HepG2 (cell line): ENCODE data around the gene MPO. TPM values are rescaled to one million over a fixed set of nuclear protein-coding genes. Genes with fewer than 3 reads are reported as not detected.
A peak's percentile ranks its signal among the peaks of the same experiment; 100 is the strongest.

Experiments
- HNF4A ChIP-seq: sonication (generic); formaldehyde crosslinking; IDR thresholded peaks from 2 replicates; pipeline ENCODE4 v1.4.0; 2020; ENCODE audit warnings: missing genetic modification reagents
- MIER2 ChIP-seq: IDR thresholded peaks from 2 replicates; pipeline ENCODE4 v1.6.1; 2016; ENCODE audit warnings: missing biosample characterization, missing genetic modification reagents
- NCOA1 ChIP-seq: sonication (generic); formaldehyde crosslinking; IDR thresholded peaks from 2 replicates; pipeline ENCODE4 v1.9.0; 2021; ENCODE audit warnings: missing genetic modification reagents
- TRIM24 ChIP-seq: sonication (generic); formaldehyde crosslinking; IDR thresholded peaks from 2 replicates; pipeline ENCODE4 v1.8.0; 2022; ENCODE audit warnings: mild to moderate bottlenecking, missing genetic modification reagents
- ZNF775 ChIP-seq: sonication (generic); formaldehyde crosslinking; IDR thresholded peaks from 2 replicates; pipeline ENCODE4 v1.4.0; 2020; ENCODE audit warnings: missing genetic modification reagents, mild to moderate bottlenecking, moderate library complexity, borderline replicate concordance
- polyA plus RNA-seq, 8 experiments: library from polyadenylated mRNA; depleted of rRNA in 3 of 8; stranded (reverse) in 7 of 8; unstranded in 1 of 8; fragments of >200 nt; fragmentation: Illumina TruSeq in 4 of 8; extraction: Trizol in 4 of 8; gene quantifications; 2 replicates each; pipeline versions ENCODE4 v1.2.1 to v1.2.3, GENCODE V29; 2011 to 2016; ENCODE audit warnings: low read depth in 4 of 8, missing spikeins in 1 of 8, mixed read lengths in 1 of 8; ENCODE audit not compliant: insufficient read depth in 1 of 8
- total RNA-seq, 5 experiments: library from RNA; depleted of rRNA; stranded (reverse); fragments of >200 nt; fragmentation: Illumina TruSeq; extraction: Trizol; gene quantifications; 2 replicates each; pipeline ENCODE4 v1.2.3, GENCODE V29; 2016; ENCODE audit warnings: low read depth in 1 of 5
- TF ChIP-seq, protein P1 (sequence below): sonication (generic); formaldehyde crosslinking; IDR thresholded peaks from 2 replicates; pipeline ENCODE4 v1.4.0; 2020; ENCODE audit warnings: missing genetic modification reagents
- TF ChIP-seq, protein P2 (sequence below): sonication (generic); formaldehyde crosslinking; IDR thresholded peaks from 2 replicates; pipeline ENCODE4 v1.4.0; 2020; ENCODE audit warnings: missing genetic modification reagents
- TF ChIP-seq, protein P3 (sequence below): sonication (generic); formaldehyde crosslinking; IDR thresholded peaks from 2 replicates; pipeline ENCODE4 v1.9.0; 2021; ENCODE audit warnings: missing genetic modification reagents, borderline replicate concordance
- TF ChIP-seq, protein P4 (sequence below): sonication (generic); formaldehyde crosslinking; conservative IDR thresholded peaks from 2 replicates; pipeline ENCODE4 v1.8.0; 2022; ENCODE audit warnings: mild to moderate bottlenecking, moderate library complexity, missing genetic modification reagents

The MPO gene
- total and polyA plus RNA-seq, 2 of the 13 experiments (the other 11 are each of a cell fraction or from before 2014, with no cell fraction given), result not detected

DNA sequence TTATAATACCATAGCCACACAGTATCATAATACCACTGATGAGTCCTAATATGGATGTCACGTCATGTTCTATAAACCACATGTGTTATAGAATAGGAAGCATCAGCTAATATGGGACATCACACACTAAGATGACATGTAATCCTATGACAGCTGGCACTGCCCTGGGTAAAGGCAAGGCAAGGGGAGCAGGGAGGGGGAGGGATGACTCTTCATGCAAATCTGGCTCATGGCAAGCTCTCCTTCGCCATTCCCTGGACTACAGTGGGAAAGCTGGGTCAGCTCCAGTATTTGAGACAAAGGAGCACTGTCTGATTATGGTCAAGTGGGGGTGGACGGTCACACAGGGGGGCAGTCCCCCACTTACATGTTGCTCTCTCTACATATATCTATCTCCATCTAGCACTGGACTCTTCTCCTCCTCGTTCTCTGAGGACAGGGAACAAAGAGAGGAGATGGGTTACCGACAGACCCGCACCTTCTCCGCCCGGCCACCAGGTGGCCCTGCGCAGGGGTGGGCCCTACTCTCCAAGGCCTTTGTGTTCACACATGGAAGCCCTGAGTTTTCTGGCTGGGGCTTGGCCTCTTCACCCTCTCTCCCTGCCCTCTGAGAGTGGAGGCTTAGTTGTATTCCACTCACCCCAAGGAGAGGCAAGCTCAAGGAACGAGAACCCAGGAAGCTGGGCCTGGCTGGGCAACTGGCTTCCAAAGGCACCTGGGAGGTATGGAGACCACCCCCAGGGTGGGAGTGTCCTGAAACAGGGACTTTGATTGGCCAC is 23.4 kb upstream of the MPO start (continued):
- TF ChIP-seq, protein P1, sequence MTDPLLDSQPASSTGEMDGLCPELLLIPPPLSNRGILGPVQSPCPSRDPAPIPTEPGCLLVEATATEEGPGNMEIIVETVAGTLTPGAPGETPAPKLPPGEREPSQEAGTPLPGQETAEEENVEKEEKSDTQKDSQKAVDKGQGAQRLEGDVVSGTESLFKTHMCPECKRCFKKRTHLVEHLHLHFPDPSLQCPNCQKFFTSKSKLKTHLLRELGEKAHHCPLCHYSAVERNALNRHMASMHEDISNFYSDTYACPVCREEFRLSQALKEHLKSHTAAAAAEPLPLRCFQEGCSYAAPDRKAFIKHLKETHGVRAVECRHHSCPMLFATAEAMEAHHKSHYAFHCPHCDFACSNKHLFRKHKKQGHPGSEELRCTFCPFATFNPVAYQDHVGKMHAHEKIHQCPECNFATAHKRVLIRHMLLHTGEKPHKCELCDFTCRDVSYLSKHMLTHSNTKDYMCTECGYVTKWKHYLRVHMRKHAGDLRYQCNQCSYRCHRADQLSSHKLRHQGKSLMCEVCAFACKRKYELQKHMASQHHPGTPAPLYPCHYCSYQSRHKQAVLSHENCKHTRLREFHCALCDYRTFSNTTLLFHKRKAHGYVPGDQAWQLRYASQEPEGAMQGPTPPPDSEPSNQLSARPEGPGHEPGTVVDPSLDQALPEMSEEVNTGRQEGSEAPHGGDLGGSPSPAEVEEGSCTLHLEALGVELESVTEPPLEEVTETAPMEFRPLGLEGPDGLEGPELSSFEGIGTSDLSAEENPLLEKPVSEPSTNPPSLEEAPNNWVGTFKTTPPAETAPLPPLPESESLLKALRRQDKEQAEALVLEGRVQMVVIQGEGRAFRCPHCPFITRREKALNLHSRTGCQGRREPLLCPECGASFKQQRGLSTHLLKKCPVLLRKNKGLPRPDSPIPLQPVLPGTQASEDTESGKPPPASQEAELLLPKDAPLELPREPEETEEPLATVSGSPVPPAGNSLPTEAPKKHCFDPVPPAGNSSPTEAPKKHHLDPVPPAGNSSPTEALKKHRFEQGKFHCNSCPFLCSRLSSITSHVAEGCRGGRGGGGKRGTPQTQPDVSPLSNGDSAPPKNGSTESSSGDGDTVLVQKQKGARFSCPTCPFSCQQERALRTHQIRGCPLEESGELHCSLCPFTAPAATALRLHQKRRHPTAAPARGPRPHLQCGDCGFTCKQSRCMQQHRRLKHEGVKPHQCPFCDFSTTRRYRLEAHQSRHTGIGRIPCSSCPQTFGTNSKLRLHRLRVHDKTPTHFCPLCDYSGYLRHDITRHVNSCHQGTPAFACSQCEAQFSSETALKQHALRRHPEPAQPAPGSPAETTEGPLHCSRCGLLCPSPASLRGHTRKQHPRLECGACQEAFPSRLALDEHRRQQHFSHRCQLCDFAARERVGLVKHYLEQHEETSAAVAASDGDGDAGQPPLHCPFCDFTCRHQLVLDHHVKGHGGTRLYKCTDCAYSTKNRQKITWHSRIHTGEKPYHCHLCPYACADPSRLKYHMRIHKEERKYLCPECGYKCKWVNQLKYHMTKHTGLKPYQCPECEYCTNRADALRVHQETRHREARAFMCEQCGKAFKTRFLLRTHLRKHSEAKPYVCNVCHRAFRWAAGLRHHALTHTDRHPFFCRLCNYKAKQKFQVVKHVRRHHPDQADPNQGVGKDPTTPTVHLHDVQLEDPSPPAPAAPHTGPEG (CRISPR knock-in tag), result no peak
- no peak for TF ChIP-seq ZNF775 (CRISPR knock-in tag)
- TF ChIP-seq HNF4A (CRISPR knock-in tag), result no peak
- TF ChIP-seq TRIM24 (CRISPR knock-in tag), result peak; percentile 38; the same call in 1 of the 2 replicates
- TF ChIP-seq, protein P2, sequence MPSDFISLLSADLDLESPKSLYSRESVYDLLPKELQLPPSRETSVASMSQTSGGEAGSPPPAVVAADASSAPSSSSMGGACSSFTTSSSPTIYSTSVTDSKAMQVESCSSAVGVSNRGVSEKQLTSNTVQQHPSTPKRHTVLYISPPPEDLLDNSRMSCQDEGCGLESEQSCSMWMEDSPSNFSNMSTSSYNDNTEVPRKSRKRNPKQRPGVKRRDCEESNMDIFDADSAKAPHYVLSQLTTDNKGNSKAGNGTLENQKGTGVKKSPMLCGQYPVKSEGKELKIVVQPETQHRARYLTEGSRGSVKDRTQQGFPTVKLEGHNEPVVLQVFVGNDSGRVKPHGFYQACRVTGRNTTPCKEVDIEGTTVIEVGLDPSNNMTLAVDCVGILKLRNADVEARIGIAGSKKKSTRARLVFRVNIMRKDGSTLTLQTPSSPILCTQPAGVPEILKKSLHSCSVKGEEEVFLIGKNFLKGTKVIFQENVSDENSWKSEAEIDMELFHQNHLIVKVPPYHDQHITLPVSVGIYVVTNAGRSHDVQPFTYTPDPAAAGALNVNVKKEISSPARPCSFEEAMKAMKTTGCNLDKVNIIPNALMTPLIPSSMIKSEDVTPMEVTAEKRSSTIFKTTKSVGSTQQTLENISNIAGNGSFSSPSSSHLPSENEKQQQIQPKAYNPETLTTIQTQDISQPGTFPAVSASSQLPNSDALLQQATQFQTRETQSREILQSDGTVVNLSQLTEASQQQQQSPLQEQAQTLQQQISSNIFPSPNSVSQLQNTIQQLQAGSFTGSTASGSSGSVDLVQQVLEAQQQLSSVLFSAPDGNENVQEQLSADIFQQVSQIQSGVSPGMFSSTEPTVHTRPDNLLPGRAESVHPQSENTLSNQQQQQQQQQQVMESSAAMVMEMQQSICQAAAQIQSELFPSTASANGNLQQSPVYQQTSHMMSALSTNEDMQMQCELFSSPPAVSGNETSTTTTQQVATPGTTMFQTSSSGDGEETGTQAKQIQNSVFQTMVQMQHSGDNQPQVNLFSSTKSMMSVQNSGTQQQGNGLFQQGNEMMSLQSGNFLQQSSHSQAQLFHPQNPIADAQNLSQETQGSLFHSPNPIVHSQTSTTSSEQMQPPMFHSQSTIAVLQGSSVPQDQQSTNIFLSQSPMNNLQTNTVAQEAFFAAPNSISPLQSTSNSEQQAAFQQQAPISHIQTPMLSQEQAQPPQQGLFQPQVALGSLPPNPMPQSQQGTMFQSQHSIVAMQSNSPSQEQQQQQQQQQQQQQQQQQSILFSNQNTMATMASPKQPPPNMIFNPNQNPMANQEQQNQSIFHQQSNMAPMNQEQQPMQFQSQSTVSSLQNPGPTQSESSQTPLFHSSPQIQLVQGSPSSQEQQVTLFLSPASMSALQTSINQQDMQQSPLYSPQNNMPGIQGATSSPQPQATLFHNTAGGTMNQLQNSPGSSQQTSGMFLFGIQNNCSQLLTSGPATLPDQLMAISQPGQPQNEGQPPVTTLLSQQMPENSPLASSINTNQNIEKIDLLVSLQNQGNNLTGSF (CRISPR knock-in tag), result no peak
- no peak for TF ChIP-seq NCOA1 (CRISPR knock-in tag)
- TF ChIP-seq, protein P3, sequence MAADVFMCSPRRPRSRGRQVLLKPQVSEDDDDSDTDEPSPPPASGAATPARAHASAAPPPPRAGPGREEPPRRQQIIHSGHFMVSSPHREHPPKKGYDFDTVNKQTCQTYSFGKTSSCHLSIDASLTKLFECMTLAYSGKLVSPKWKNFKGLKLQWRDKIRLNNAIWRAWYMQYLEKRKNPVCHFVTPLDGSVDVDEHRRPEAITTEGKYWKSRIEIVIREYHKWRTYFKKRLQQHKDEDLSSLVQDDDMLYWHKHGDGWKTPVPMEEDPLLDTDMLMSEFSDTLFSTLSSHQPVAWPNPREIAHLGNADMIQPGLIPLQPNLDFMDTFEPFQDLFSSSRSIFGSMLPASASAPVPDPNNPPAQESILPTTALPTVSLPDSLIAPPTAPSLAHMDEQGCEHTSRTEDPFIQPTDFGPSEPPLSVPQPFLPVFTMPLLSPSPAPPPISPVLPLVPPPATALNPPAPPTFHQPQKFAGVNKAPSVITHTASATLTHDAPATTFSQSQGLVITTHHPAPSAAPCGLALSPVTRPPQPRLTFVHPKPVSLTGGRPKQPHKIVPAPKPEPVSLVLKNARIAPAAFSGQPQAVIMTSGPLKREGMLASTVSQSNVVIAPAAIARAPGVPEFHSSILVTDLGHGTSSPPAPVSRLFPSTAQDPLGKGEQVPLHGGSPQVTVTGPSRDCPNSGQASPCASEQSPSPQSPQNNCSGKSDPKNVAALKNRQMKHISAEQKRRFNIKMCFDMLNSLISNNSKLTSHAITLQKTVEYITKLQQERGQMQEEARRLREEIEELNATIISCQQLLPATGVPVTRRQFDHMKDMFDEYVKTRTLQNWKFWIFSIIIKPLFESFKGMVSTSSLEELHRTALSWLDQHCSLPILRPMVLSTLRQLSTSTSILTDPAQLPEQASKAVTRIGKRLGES (CRISPR knock-in tag), result no peak
- TF ChIP-seq, protein P4, sequence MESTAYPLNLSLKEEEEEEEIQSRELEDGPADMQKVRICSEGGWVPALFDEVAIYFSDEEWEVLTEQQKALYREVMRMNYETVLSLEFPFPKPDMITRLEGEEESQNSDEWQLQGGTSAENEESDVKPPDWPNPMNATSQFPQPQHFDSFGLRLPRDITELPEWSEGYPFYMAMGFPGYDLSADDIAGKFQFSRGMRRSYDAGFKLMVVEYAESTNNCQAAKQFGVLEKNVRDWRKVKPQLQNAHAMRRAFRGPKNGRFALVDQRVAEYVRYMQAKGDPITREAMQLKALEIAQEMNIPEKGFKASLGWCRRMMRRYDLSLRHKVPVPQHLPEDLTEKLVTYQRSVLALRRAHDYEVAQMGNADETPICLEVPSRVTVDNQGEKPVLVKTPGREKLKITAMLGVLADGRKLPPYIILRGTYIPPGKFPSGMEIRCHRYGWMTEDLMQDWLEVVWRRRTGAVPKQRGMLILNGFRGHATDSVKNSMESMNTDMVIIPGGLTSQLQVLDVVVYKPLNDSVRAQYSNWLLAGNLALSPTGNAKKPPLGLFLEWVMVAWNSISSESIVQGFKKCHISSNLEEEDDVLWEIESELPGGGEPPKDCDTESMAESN (CRISPR knock-in tag), result 0 out of 2 replicates have a peak, but pooled peaks have one; percentile 33
- no peak for TF ChIP-seq MIER2 (CRISPR knock-in tag)
